HEK293 (cell line): ENCODE measurements around the gene AP1G2.

Experiments used
- GLIS1 ChIP-seq: fragments of 450-650 bp; formaldehyde crosslinking; IDR thresholded peaks from 2 replicates; pipeline ENCODE4 v1.5.1; 2016; ENCODE audit warnings: missing biosample characterization, missing genetic modification characterization
- KLF8 ChIP-seq: fragments of 450-650 bp; formaldehyde crosslinking; IDR thresholded peaks from 2 replicates; pipeline ENCODE4 v1.5.1; 2016; ENCODE audit warnings: missing biosample characterization, missing genetic modification characterization
- OVOL3 ChIP-seq: fragments of 450-650 bp; formaldehyde crosslinking; IDR thresholded peaks from 2 replicates; pipeline ENCODE4 v1.5.1; 2016; ENCODE audit warnings: missing biosample characterization, missing genetic modification characterization
- PRDM10 ChIP-seq: fragments of 450-650 bp; formaldehyde crosslinking; IDR thresholded peaks from 2 replicates; pipeline ENCODE4 v1.5.1; 2016; ENCODE audit warnings: missing biosample characterization, missing genetic modification characterization
- PRDM6 ChIP-seq: fragments of 450-650 bp; formaldehyde crosslinking; IDR thresholded peaks from 2 replicates; pipeline ENCODE4 v1.5.1; 2017; ENCODE audit warnings: missing biosample characterization, missing genetic modification characterization
- SP3 ChIP-seq: fragments of 450-650 bp; formaldehyde crosslinking; IDR thresholded peaks from 2 replicates; pipeline ENCODE4 v1.5.1; 2016; ENCODE audit warnings: missing biosample characterization, missing genetic modification characterization
- YY1 ChIP-seq: fragments of 450-650 bp; formaldehyde crosslinking; IDR thresholded peaks from 2 replicates; pipeline ENCODE4 v1.5.1; 2018; ENCODE audit warnings: missing biosample characterization, missing genetic modification characterization
- ZBTB1 ChIP-seq: fragments of 450-650 bp; formaldehyde crosslinking; IDR thresholded peaks from 2 replicates; pipeline ENCODE4 v1.5.1; 2016; ENCODE audit warnings: missing biosample characterization, missing genetic modification characterization
- ZFP3 ChIP-seq: fragments of 450-650 bp; formaldehyde crosslinking; IDR thresholded peaks from 2 replicates; pipeline ENCODE4 v1.5.1; 2016; ENCODE audit warnings: low read depth, missing biosample characterization, missing genetic modification characterization
- ZNF132 ChIP-seq: fragments of 450-650 bp; formaldehyde crosslinking; IDR thresholded peaks from 2 replicates; pipeline ENCODE4 v1.5.1; 2017; ENCODE audit warnings: missing biosample characterization, missing genetic modification characterization, borderline replicate concordance
- ZNF148 ChIP-seq: fragments of 450-650 bp; formaldehyde crosslinking; IDR thresholded peaks from 2 replicates; pipeline ENCODE4 v1.5.0; 2017; ENCODE audit warnings: missing biosample characterization, missing genetic modification characterization, borderline replicate concordance
- ZNF184 ChIP-seq: fragments of 450-650 bp; IDR thresholded peaks from 2 replicates; pipeline ENCODE4 v1.5.1; 2018; ENCODE audit warnings: missing biosample characterization, mild to moderate bottlenecking, missing genetic modification characterization
- ZNF202 ChIP-seq: fragments of 450-650 bp; formaldehyde crosslinking; IDR thresholded peaks from 2 replicates; pipeline ENCODE4 v1.5.1; 2016; ENCODE audit warnings: missing biosample characterization, missing genetic modification characterization, borderline replicate concordance
- ZNF341 ChIP-seq: fragments of 450-650 bp; formaldehyde crosslinking; IDR thresholded peaks from 2 replicates; pipeline ENCODE4; 2016; ENCODE audit warnings: low read depth, missing biosample characterization, missing genetic modification characterization
- ZNF350 ChIP-seq: fragments of 450-650 bp; formaldehyde crosslinking; IDR thresholded peaks from 2 replicates; pipeline ENCODE4 v1.5.0; 2017; ENCODE audit warnings: missing biosample characterization, mild to moderate bottlenecking, missing genetic modification characterization
- ZNF707 ChIP-seq: fragments of 450-650 bp; formaldehyde crosslinking; IDR thresholded peaks from 2 replicates; pipeline ENCODE4 v1.5.1; 2016; ENCODE audit warnings: missing biosample characterization, missing genetic modification characterization
- ZNF791 ChIP-seq: fragments of 450-650 bp; formaldehyde crosslinking; IDR thresholded peaks from 2 replicates; pipeline ENCODE4 v1.5.1; 2016; ENCODE audit warnings: missing biosample characterization, missing genetic modification characterization
- ZNF792 ChIP-seq: fragments of 450-650 bp; formaldehyde crosslinking; IDR thresholded peaks from 2 replicates; pipeline ENCODE4 v1.5.1; 2016; ENCODE audit warnings: missing biosample characterization, missing genetic modification characterization
- ZNF843 ChIP-seq: fragments of 450-650 bp; formaldehyde crosslinking; IDR thresholded peaks from 2 replicates; pipeline ENCODE4 v1.5.1; 2016; ENCODE audit warnings: missing biosample characterization, missing genetic modification characterization
- TF ChIP-seq, protein P1 (sequence below): fragments of 450-650 bp; formaldehyde crosslinking; IDR thresholded peaks from 2 replicates; pipeline ENCODE4 v1.5.1; 2016; ENCODE audit warnings: missing biosample characterization, missing genetic modification characterization

AP1G2 gene

GRCh38 chr14:23578560-23579310 is 11.1 kb upstream of the AP1G2 start, which contains the start of gene JPH4 (continued):
- TF ChIP-seq PRDM6 (no peak), ZNF341 (tag by site-specific recombination) (peak; percentile 94), GLIS1 (peak; percentile 48; the same call in 1 of the 2 replicates), OVOL3 (tag by site-specific recombination) (no peak), ZNF350 (tag by site-specific recombination) (no peak), ZNF791 (tag by site-specific recombination) (no peak), ZNF202 (tag by site-specific recombination) (no peak), PRDM10 (tag by site-specific recombination) (peak; percentile 64), ZNF843 (no peak), SP3 (tag by site-specific recombination) (peak; percentile 25; the same call in 1 of the 2 replicates), ZNF792 (no peak), ZNF148 (tag by site-specific recombination) (no peak), ZFP3 (tag by site-specific recombination) (no peak), ZBTB1 (tag by site-specific recombination) (no peak), KLF8 (tag by site-specific recombination) (no peak), ZNF707 (tag by site-specific recombination) (no peak), ZNF132 (tag by site-specific recombination) (no peak), YY1 (tag by site-specific recombination) (no peak), ZNF184 (tag by site-specific recombination) (no peak)
- TF ChIP-seq, protein P1, sequence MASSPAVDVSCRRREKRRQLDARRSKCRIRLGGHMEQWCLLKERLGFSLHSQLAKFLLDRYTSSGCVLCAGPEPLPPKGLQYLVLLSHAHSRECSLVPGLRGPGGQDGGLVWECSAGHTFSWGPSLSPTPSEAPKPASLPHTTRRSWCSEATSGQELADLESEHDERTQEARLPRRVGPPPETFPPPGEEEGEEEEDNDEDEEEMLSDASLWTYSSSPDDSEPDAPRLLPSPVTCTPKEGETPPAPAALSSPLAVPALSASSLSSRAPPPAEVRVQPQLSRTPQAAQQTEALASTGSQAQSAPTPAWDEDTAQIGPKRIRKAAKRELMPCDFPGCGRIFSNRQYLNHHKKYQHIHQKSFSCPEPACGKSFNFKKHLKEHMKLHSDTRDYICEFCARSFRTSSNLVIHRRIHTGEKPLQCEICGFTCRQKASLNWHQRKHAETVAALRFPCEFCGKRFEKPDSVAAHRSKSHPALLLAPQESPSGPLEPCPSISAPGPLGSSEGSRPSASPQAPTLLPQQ (tag by site-specific recombination) = no peak
